Measurements from ENCODE around the gene GABRB3.

GABRB3 gene

GRCh38 chr15:26771578-26772153 is 1.2 kb downstream of the GABRB3 start:
- no peak overlapping the region for H3K9ac ChIP-seq (ENCODE audit: low read depth, low read length)
- no peak overlapping the region for H3K4me3 ChIP-seq (ENCODE audit: low read length)
- H3K4me2 ChIP-seq (ENCODE audit: low read length), result no peak overlapping the region

GRCh38 chr15:26771168-26771567 is 1.7 kb downstream of the GABRB3 start:
- H3K4me1 ChIP-seq (ENCODE audit: control insufficient read depth, insufficient read depth, low read length), result no peaks in the 10 kb centered on the region
- H3K4me2 ChIP-seq (ENCODE audit: low read length), result no peak overlapping the region
- H3K9me3 ChIP-seq (replicated peaks; ENCODE audit: low read length), result no peaks in the 10 kb centered on the region
- no peak overlapping the region for H3K9ac ChIP-seq (ENCODE audit: low read depth, low read length)
- peaks cover 11% of the 10 kb centered on the region for H3K27me3 ChIP-seq (ENCODE audit: control insufficient read depth, insufficient read depth, low read length)
- no peak overlapping the region for H3K4me3 ChIP-seq (ENCODE audit: low read length)
- no peaks in the 10 kb centered on the region for H3K36me3 ChIP-seq (ENCODE audit: insufficient read depth, low read length)

More at GRCh38 chr15:26771578-26772153, 1.2 kb downstream of the GABRB3 start:
- no peaks in the 10 kb centered on the region for H3K4me1 ChIP-seq (ENCODE audit: control insufficient read depth, insufficient read depth, low read length)
- no peaks in the 10 kb centered on the region for H3K36me3 ChIP-seq (ENCODE audit: insufficient read depth, low read length)
- H3K9me3 ChIP-seq (replicated peaks; ENCODE audit: low read length), result no peaks in the 10 kb centered on the region
- peaks cover 11% of the 10 kb centered on the region for H3K27me3 ChIP-seq (ENCODE audit: control insufficient read depth, insufficient read depth, low read length)

- Histone ChIP-seq H3K9me3 (replicated peaks; ENCODE audit: low read length) (no peaks in the 10 kb centered on the region), H3K4me2 (ENCODE audit: low read length) (no peak overlapping the region), H3K9ac (ENCODE audit: low read depth, low read length) (no peak overlapping the region), H3K4me3 (ENCODE audit: low read length) (no peak overlapping the region), H3K36me3 (ENCODE audit: insufficient read depth, low read length) (no peaks in the 10 kb centered on the region), H3K4me1 (ENCODE audit: control insufficient read depth, insufficient read depth, low read length) (no peaks in the 10 kb centered on the region), H3K27me3 (ENCODE audit: control insufficient read depth, insufficient read depth, low read length) (peaks cover 11% of the 10 kb centered on the region)
These were observed 5.6 kb downstream of the GABRB3 start for GRCh38 chr15:26767169-26767670.

- Histone ChIP-seq H3K4me2 (ENCODE audit: low read length) (no peak overlapping the region), H3K4me1 (ENCODE audit: control insufficient read depth, insufficient read depth, low read length) (no peaks in the 10 kb centered on the region), H3K9ac (ENCODE audit: low read depth, low read length) (no peak overlapping the region), H3K9me3 (replicated peaks; ENCODE audit: low read length) (no peaks in the 10 kb centered on the region), H3K27me3 (ENCODE audit: control insufficient read depth, insufficient read depth, low read length) (peaks cover 5% of the 10 kb centered on the region), H3K4me3 (ENCODE audit: low read length) (no peak overlapping the region), H3K36me3 (ENCODE audit: insufficient read depth, low read length) (no peaks in the 10 kb centered on the region)
These were observed 6.6 kb downstream of the GABRB3 start for GRCh38 chr15:26766262-26766661.

DNA sequence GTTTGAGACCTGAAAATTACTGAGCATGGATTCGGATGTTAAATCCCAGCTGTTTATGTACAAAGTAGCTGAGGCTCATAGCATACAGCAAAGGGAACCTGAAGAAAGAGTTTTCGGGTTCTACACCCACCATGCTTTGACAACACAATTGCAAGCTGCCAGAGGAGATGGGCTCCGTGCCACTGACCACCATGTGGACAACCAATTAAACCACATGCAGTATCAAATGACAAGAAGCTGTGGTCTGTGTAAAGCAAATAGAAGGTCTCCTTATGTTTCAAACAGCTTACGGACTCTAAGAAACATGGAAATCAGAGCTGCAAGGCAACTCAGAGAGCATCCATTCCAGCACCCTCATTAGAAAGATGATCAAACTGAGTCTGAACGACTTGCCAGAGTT is 12.9 kb downstream of the GABRB3 start:
- H3K4me2 ChIP-seq (ENCODE audit: low read length), result no peak overlapping the region
- H3K4me1 ChIP-seq (ENCODE audit: control insufficient read depth, insufficient read depth, low read length), result no peaks in the 10 kb centered on the region
- H3K9ac ChIP-seq (ENCODE audit: low read depth, low read length), result no peak overlapping the region
- H3K36me3 ChIP-seq (ENCODE audit: insufficient read depth, low read length), result no peaks in the 10 kb centered on the region
- H3K4me3 ChIP-seq (ENCODE audit: low read length), result no peak overlapping the region
- H3K27me3 ChIP-seq (ENCODE audit: control insufficient read depth, insufficient read depth, low read length), result no peaks in the 10 kb centered on the region
- peaks cover 4% of the 10 kb centered on the region for H3K9me3 ChIP-seq (replicated peaks; ENCODE audit: low read length)

DNA sequence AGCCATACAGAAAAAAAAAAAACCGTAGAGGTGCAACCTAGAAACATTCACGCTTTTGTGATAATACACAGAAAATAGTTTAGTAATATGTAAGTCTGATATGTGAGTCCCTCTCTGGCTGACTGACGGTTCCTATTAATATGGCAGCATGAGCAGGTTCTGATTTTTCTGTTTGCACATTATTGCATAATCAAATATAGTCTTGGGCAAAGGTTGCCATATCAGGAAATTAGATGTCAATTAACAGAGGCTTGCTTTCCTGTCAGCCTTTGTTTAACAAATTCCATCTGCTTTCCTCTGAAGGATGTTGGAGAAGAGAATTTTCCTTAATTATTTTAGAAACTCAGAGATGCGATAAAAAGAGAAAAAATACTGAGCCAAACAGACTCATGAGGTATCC is 14.8 kb downstream of the GABRB3 start:
- Histone ChIP-seq H3K4me1 (ENCODE audit: control insufficient read depth, insufficient read depth, low read length) (no peaks in the 10 kb centered on the region), H3K4me2 (ENCODE audit: low read length) (no peak overlapping the region), H3K9me3 (replicated peaks; ENCODE audit: low read length) (peaks cover 6% of the 10 kb centered on the region), H3K36me3 (ENCODE audit: insufficient read depth, low read length) (no peaks in the 10 kb centered on the region), H3K9ac (ENCODE audit: low read depth, low read length) (no peak overlapping the region), H3K27me3 (ENCODE audit: control insufficient read depth, insufficient read depth, low read length) (no peaks in the 10 kb centered on the region), H3K4me3 (ENCODE audit: low read length) (no peak overlapping the region)

DNA sequence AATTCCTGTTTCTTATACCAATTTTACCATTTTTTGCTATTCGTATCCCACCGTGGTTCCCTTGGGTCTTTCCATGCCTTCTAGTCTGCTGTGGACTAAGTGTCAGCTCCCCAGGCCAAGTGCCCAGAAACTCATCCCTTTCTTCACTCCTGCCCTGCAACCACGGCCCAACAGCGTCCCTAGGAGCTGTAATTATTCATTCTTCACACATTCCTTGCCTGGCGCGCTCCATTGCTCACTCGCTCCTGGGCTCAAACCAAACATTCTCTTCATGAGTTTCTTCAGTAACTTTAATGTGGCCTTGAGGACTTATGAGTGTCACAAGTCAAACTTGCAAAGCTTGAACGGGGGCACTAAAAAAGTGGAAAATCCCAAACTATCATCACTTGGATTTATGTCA is 15.7 kb downstream of the GABRB3 start:
- Histone ChIP-seq H3K4me1 (ENCODE audit: control insufficient read depth, insufficient read depth, low read length) (no peaks in the 10 kb centered on the region), H3K4me2 (ENCODE audit: low read length) (no peak overlapping the region), H3K9me3 (replicated peaks; ENCODE audit: low read length) (peaks cover 12% of the 10 kb centered on the region)

DNA sequence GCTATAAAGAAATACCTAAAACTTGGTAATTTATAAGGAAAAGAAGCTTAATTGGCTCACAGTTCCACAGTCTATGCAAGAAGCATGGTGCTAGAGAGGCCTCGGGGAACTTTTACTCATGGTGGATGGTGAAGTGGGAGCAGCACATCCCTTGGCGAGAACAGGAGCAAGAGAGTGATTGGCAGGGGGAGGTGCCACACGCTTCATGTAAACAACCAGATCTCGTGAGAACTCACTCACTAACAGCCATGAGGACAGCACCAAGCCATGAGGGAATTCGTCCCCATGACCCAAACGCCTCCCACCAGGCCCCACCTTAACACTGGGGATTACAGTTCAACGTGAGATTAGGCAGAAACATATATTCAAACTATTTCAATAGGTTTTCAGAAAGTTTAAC is 28.0 kb downstream of the GABRB3 start:
- Histone ChIP-seq H3K27me3 (ENCODE audit: control insufficient read depth, insufficient read depth, low read length) (no peaks in the 10 kb centered on the region), H3K9me3 (replicated peaks; ENCODE audit: low read length) (peaks cover 11% of the 10 kb centered on the region), H3K9ac (ENCODE audit: low read depth, low read length) (no peak overlapping the region), H3K4me1 (ENCODE audit: control insufficient read depth, insufficient read depth, low read length) (no peaks in the 10 kb centered on the region), H3K4me3 (ENCODE audit: low read length) (no peak overlapping the region), H3K36me3 (ENCODE audit: insufficient read depth, low read length) (no peaks in the 10 kb centered on the region), H3K4me2 (ENCODE audit: low read length) (no peak overlapping the region)

More for the DNA sequence above, 15.7 kb downstream of the GABRB3 start:
- H3K27me3 ChIP-seq (ENCODE audit: control insufficient read depth, insufficient read depth, low read length), result no peaks in the 10 kb centered on the region
- no peak overlapping the region for H3K4me3 ChIP-seq (ENCODE audit: low read length)
- H3K36me3 ChIP-seq (ENCODE audit: insufficient read depth, low read length), result no peaks in the 10 kb centered on the region
- H3K9ac ChIP-seq (ENCODE audit: low read depth, low read length), result no peak overlapping the region

DNA sequence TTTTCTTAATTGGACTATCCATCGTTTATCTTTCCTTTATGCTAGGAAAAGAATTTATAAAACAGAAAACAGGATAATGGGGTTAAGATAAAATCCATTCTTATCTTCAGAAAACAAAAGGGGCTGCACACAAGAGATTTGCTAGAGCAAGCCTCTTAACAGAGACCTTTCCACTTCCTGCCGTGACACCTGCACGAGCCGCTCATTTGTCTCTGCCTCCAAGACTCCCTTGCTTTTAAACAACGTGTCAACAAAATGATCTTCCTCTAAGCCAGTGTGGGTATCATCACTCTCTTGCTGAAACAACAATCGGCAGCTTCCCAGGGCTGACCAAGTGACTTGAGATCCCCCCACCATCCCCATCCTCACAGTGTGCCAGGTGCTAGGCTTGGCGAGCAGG is 33.1 kb downstream of the GABRB3 start:
- Histone ChIP-seq H3K9ac (ENCODE audit: low read depth, low read length) (no peak overlapping the region), H3K36me3 (ENCODE audit: insufficient read depth, low read length) (no peaks in the 10 kb centered on the region), H3K9me3 (replicated peaks; ENCODE audit: low read length) (peaks cover 12% of the 10 kb centered on the region), H3K4me1 (ENCODE audit: control insufficient read depth, insufficient read depth, low read length) (no peaks in the 10 kb centered on the region), H3K4me3 (ENCODE audit: low read length) (no peak overlapping the region), H3K4me2 (ENCODE audit: low read length) (no peak overlapping the region), H3K27me3 (ENCODE audit: control insufficient read depth, insufficient read depth, low read length) (no peaks in the 10 kb centered on the region)

DNA sequence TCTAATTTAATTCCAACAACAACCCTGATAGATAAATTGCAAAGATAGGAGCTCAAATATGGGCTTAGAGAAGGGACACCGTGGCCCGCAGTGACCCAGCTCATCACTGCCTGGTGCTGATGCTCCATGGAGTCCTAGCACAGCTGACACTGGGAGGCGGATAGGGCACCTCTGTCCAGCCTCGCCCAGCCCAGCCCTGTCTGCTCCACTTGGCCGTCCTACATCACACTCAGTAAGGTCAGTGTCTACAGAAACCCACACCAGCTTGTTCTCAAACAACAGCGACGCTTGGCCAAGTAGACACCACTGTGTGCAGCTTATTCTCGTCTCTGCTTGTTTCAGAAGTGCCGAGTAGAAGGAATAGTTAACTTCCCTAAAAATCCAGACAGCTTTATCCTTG is 33.9 kb downstream of the GABRB3 start:
- H3K9me3 ChIP-seq (replicated peaks; ENCODE audit: low read length), result peaks cover 12% of the 10 kb centered on the region
- no peaks in the 10 kb centered on the region for H3K27me3 ChIP-seq (ENCODE audit: control insufficient read depth, insufficient read depth, low read length)
- no peak overlapping the region for H3K4me2 ChIP-seq (ENCODE audit: low read length)
- H3K4me3 ChIP-seq (ENCODE audit: low read length), result no peak overlapping the region
- no peaks in the 10 kb centered on the region for H3K4me1 ChIP-seq (ENCODE audit: control insufficient read depth, insufficient read depth, low read length)
- H3K9ac ChIP-seq (ENCODE audit: low read depth, low read length), result no peak overlapping the region
- H3K36me3 ChIP-seq (ENCODE audit: insufficient read depth, low read length), result no peaks in the 10 kb centered on the region

- H3K36me3 ChIP-seq (ENCODE audit: insufficient read depth, low read length), result no peaks in the 10 kb centered on the region
- no peaks in the 10 kb centered on the region for H3K4me1 ChIP-seq (ENCODE audit: control insufficient read depth, insufficient read depth, low read length)
- H3K4me3 ChIP-seq (ENCODE audit: low read length), result no peak overlapping the region
- H3K9me3 ChIP-seq (replicated peaks; ENCODE audit: low read length), result peaks cover 15% of the 10 kb centered on the region
- no peaks in the 10 kb centered on the region for H3K27me3 ChIP-seq (ENCODE audit: control insufficient read depth, insufficient read depth, low read length)
- no peak overlapping the region for H3K9ac ChIP-seq (ENCODE audit: low read depth, low read length)
- no peak overlapping the region for H3K4me2 ChIP-seq (ENCODE audit: low read length)
These were observed 36.2 kb downstream of the GABRB3 start for GRCh38 chr15:26736502-26737248.

DNA sequence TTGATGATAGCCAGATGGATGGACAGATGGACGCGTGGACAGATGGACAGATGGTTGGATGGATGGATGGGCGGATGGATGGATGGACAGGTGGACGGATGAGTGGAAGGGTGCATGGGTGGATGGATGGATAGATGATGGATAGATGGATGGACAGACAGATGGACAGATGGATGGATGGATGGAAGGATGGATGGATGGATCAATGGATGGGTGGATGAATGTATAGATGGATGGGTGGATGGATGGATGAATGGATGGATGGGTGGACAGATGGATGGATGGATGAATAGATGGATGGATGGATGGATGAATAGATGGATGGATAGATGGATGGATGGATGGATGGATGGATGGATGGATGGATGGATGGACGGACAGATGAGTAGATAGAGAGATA is 40.9 kb downstream of the GABRB3 start:
- no peaks in the 10 kb centered on the region for H3K27me3 ChIP-seq (ENCODE audit: control insufficient read depth, insufficient read depth, low read length)
- peaks cover 3% of the 10 kb centered on the region for H3K9me3 ChIP-seq (replicated peaks; ENCODE audit: low read length)
- H3K4me2 ChIP-seq (ENCODE audit: low read length), result no peak overlapping the region
- H3K4me1 ChIP-seq (ENCODE audit: control insufficient read depth, insufficient read depth, low read length), result no peaks in the 10 kb centered on the region
- H3K36me3 ChIP-seq (ENCODE audit: insufficient read depth, low read length), result no peaks in the 10 kb centered on the region
- no peak overlapping the region for H3K4me3 ChIP-seq (ENCODE audit: low read length)
- no peak overlapping the region for H3K9ac ChIP-seq (ENCODE audit: low read depth, low read length)

All from skeletal muscle satellite cell (primary cell).